ENCODE measurements around the gene COMP.

The COMP gene

DNA sequence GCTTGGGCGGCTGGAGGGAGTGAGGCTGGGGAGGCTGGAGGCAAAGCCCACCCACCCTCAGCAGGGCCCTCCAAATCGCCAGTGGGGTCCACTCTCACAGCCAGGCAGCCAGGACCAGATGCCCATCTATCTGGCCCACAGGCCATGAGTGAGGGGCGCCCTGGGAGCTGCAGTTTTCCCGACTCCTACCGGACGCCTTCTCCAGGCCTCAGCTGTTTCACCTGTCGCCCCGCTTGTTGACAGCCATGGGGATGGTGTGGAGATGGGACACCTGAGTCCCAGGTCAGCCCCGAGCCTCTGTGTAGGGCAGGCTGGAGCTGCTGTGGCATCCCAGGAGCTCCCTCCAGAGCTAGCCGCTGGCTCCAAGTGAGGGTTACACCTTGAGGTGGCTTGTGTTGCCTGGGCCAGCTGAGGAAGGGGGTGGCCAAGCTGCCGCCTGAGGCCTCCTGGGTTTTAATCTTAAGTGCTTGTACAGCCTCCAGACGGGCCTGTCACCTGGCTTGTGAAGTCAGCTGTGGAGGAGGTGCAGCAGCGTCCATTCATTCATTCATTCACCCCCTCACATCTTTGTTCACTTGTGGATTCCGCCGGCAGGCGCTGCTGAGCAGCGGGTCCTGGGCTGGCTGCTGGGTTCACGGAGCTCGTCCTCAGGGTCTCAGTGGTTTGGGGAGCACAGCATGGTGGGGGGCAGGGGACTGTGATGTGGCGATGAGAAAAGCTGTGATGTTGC lies 52.0 kb downstream of the COMP start:
- Histone ChIP-seq H3K4me1 (ENCODE audit: control insufficient read depth in 1 of 2, insufficient read depth in 1 of 2, low read depth in 1 of 2, low read length in 1 of 2) (no peaks in the 10 kb centered on the region), H3K9me3 (no peaks in the 10 kb centered on the region), H3K27me3 (no peaks in the 10 kb centered on the region), H3K4me3 (ENCODE audit: low read depth in 1 of 2, low read length in 1 of 2) (no peak overlapping the region), H3K36me3 (no peaks in the 10 kb centered on the region), H3K27ac (no peak overlapping the region)
- TF ChIP-seq, protein P1, sequence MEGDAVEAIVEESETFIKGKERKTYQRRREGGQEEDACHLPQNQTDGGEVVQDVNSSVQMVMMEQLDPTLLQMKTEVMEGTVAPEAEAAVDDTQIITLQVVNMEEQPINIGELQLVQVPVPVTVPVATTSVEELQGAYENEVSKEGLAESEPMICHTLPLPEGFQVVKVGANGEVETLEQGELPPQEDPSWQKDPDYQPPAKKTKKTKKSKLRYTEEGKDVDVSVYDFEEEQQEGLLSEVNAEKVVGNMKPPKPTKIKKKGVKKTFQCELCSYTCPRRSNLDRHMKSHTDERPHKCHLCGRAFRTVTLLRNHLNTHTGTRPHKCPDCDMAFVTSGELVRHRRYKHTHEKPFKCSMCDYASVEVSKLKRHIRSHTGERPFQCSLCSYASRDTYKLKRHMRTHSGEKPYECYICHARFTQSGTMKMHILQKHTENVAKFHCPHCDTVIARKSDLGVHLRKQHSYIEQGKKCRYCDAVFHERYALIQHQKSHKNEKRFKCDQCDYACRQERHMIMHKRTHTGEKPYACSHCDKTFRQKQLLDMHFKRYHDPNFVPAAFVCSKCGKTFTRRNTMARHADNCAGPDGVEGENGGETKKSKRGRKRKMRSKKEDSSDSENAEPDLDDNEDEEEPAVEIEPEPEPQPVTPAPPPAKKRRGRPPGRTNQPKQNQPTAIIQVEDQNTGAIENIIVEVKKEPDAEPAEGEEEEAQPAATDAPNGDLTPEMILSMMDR (IDR thresholded peaks at IDR 0.05), result no peak

DNA sequence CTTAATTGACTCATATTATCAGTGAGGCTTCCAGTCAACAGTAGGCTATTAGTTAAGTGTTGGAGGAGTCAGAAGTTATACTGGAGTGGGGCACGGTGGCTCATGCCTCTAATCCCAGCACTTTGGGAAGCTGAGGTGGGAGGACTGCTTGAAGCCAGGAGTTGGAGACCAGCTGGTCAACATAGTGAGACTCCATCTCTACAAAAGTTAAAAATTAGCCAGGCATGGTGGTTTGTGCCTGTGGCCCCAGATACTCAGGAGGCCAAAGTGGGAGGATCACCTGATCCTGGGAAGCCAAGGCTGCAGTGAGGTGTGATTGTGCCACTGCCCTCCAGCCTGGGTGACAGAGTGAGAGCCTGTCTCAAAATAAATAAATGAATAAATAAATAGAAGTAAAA lies 53.2 kb downstream of the COMP start:
- Histone ChIP-seq H3K4me3 (ENCODE audit: low read depth in 1 of 2, low read length in 1 of 2) (no peak overlapping the region), H3K36me3 (no peaks in the 10 kb centered on the region), H3K4me1 (ENCODE audit: control insufficient read depth in 1 of 2, insufficient read depth in 1 of 2, low read depth in 1 of 2, low read length in 1 of 2) (no peaks in the 10 kb centered on the region), H3K27ac (no peak overlapping the region), H3K9me3 (no peaks in the 10 kb centered on the region), H3K27me3 (no peaks in the 10 kb centered on the region)
- TF ChIP-seq, protein P1 (IDR thresholded peaks at IDR 0.05), result no peak

DNA sequence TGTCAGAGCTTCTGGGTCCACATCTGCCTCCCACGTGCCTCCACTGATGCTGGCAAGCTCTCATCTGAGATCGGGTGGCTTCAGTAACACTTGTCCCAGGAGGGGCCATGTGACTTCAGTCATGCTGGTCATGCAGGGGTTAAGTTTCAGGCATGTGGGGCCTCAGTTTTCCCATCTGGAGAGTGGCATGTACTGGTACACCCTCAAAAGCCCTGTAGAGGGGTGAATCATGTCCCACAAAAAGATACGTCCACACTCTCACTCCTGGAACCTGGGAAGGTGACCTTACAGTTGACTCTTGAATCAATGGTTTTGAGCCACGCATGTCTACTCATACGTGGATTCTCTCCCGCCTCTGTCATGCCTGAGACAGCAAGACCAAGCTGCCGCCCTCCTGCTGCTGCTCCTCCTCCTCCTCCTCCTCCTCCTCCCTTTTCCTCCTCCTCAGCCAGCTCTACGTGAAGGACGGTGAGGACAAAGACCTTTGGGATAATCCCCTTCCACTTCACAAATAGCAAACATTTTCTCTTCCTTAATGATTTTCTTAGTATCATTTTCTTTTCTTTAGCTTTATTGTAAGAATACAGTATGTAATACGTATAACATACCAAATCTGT lies 53.7 kb downstream of the COMP start:
- Histone ChIP-seq H3K27ac (no peak overlapping the region), H3K4me1 (ENCODE audit: control insufficient read depth in 1 of 2, insufficient read depth in 1 of 2, low read depth in 1 of 2, low read length in 1 of 2) (no peaks in the 10 kb centered on the region), H3K27me3 (no peaks in the 10 kb centered on the region), H3K9me3 (no peaks in the 10 kb centered on the region), H3K4me3 (ENCODE audit: low read depth in 1 of 2, low read length in 1 of 2) (no peak overlapping the region), H3K36me3 (no peaks in the 10 kb centered on the region)
- TF ChIP-seq, protein P1 (IDR thresholded peaks at IDR 0.05), result no peak

DNA sequence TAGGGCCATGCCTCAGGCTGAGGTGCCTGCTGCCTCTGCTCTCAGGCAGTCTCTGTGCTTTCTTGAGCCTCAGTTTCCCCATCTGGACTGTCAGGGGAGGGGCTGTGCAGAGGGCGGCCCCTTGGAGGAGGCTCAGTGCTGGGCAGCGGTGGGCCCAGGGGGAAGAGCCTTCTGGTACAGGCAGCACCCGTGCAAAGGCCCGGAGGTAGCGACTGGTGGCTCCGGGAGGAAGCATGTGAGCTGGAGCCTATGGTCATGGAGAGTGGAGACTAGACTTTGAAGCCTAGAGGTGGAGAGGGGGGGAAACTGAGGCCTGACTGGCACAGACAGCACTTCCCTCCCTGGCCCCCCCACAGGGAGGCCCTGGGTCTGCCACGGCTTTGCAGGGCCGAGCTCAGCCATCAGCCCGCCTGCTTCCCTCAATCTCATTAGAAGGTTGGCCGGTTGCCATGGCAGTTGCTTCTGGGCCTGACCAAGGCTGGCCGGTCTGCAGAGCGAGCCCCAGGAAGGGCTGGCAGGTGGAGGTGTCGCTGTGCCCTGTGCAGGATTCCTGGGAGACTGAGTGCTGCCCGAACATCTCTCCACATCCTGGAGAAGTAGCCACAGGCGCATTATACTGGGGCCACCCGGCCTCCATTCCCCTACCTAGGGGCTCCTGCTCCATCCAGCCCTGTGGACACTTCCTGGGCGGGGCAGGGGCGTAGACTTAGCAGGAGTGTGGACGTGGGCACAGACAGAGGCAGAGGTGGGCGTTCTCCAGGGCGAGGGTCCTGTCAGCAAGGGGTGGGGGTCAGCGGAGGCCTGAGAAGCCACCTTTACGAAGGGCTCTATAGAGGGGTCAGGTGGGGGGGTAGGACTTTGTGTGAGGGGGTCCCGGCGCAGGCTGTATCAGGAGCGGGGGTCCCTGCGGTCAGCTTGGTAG lies 54.4 kb downstream of the COMP start:
- Histone ChIP-seq H3K4me3 (ENCODE audit: low read depth in 1 of 2, low read length in 1 of 2) (no peak overlapping the region), H3K27me3 (no peaks in the 10 kb centered on the region), H3K9me3 (no peaks in the 10 kb centered on the region), H3K27ac (no peak overlapping the region), H3K36me3 (no peaks in the 10 kb centered on the region), H3K4me1 (ENCODE audit: control insufficient read depth in 1 of 2, insufficient read depth in 1 of 2, low read depth in 1 of 2, low read length in 1 of 2) (no peaks in the 10 kb centered on the region)
- TF ChIP-seq, protein P1 (IDR thresholded peaks at IDR 0.05), result no peak

DNA sequence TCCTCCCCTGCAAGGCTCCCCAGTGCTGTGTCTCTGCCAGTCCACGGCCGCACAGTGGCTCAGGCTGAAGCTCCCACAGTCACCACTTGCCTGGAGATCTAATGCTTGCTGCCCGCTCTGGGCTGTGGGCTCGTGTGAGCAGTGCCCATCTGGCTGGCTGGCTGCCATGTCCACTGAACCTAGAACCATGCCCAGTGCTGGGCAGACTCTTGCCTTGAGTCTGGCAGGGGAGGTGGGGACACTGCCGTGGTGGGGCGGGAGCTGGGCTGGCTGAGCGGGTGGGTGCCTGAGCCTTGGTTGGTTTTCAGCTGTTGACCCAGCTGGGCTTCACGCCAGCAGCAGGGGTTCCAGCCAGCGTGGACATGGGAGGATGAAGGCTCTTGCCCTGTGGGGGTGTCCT lies 55.4 kb downstream of the COMP start:
- no peaks in the 10 kb centered on the region for H3K27me3 ChIP-seq
- H3K27ac ChIP-seq, result no peak overlapping the region
- H3K36me3 ChIP-seq, result no peaks in the 10 kb centered on the region
- no peaks in the 10 kb centered on the region for H3K9me3 ChIP-seq
- H3K4me1 ChIP-seq (ENCODE audit: control insufficient read depth in 1 of 2, insufficient read depth in 1 of 2, low read depth in 1 of 2, low read length in 1 of 2), result no peaks in the 10 kb centered on the region
- TF ChIP-seq, protein P1 (IDR thresholded peaks at IDR 0.05), result no peak
- no peak overlapping the region for H3K4me3 ChIP-seq (ENCODE audit: low read depth in 1 of 2, low read length in 1 of 2)

All from neutrophil (primary cell).